ENCODE results near the gene LEPROT. TPM values are rescaled to one million over a fixed set of nuclear protein-coding genes. Genes with fewer than 3 reads are reported as not detected.
"Not testable (repeated sequence)": the region's sequence is repeated elsewhere in the genome, so short reads cannot be mapped to it uniquely, and the experiment has no call there.

Gene LEPROT
- total RNA-seq, 4 donors from 2014 or later, result 25.0 to 34.2 (median 28.7) TPM

- TF ChIP-seq, protein P1, sequence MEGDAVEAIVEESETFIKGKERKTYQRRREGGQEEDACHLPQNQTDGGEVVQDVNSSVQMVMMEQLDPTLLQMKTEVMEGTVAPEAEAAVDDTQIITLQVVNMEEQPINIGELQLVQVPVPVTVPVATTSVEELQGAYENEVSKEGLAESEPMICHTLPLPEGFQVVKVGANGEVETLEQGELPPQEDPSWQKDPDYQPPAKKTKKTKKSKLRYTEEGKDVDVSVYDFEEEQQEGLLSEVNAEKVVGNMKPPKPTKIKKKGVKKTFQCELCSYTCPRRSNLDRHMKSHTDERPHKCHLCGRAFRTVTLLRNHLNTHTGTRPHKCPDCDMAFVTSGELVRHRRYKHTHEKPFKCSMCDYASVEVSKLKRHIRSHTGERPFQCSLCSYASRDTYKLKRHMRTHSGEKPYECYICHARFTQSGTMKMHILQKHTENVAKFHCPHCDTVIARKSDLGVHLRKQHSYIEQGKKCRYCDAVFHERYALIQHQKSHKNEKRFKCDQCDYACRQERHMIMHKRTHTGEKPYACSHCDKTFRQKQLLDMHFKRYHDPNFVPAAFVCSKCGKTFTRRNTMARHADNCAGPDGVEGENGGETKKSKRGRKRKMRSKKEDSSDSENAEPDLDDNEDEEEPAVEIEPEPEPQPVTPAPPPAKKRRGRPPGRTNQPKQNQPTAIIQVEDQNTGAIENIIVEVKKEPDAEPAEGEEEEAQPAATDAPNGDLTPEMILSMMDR (IDR thresholded peaks at IDR 0.05 in 4 of 5, conservative IDR thresholded peaks at IDR 0.05 in 1 of 5), result peak in 2 of 5 experiments; percentile 10 to 31
- TF ChIP-seq POLR2A (IDR thresholded peaks at IDR 0.05), result no peak
- Histone ChIP-seq H3K36me3 (no peaks in the 10 kb centered on the region), H3K27ac (no peak overlapping the region), H3K9me3 (no peaks in the 10 kb centered on the region), H3K4me1 (no peaks in the 10 kb centered on the region), H3K27me3 (no peaks in the 10 kb centered on the region), H3K4me3 (no peak overlapping the region)
- DNase-seq, result no peak
- intact Hi-C loops (cut with DNase I; ENCODE audit: low total_unique reads), result no loop called here
- no peak for ATAC-seq
- in situ Hi-C loops (cut with MboI; ENCODE audit: low sequenced_read_pairs in 4 of 4), result no loop called here
Observed at GRCh38 chr1:65459397-65459768, 38.9 kb downstream of the LEPROT start.

DNA sequence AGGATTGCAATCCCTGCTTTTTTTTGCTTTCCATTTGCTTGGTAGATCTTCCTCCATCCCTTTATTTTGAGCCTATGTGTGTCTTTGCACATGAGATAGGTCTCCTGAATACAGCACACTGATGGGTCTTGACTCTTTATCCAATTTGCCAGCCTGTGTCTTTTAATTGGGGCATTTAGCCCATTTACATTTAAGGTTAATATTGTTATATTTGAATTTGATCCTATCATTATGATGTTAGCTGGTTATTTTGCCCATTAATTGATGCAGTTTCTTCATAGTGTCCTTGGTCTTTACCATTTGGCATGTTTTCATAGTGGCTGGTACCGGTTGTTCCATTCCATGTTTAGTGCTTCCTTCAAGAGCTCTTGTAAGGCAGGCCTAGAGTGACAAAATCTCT, 45.4 kb downstream of the LEPROT start:
- H3K9me3 ChIP-seq; H3K27ac ChIP-seq; H3K27me3 ChIP-seq; intact Hi-C loops (cut with DNase I; ENCODE audit: low total_unique reads); in situ Hi-C loops (cut with MboI; ENCODE audit: low sequenced_read_pairs in 4 of 4); H3K4me1 ChIP-seq; ATAC-seq; H3K4me3 ChIP-seq; H3K36me3 ChIP-seq; DNase-seq: not testable (repeated sequence)

- no peaks in the 10 kb centered on the region for H3K9me3 ChIP-seq
- H3K27ac ChIP-seq, result no peak overlapping the region
- H3K27me3 ChIP-seq, result no peaks in the 10 kb centered on the region
- DNase-seq (no peak), ATAC-seq (no peak)
- in situ Hi-C loops (cut with MboI; ENCODE audit: low sequenced_read_pairs in 4 of 4), result no loop called here
- H3K4me1 ChIP-seq, result peaks cover 14% of the 10 kb centered on the region in 2 donors
- no peak for TF ChIP-seq POLR2A (IDR thresholded peaks at IDR 0.05)
- TF ChIP-seq, protein P1 (IDR thresholded peaks at IDR 0.05 in 4 of 5, conservative IDR thresholded peaks at IDR 0.05 in 1 of 5), result no peak
- intact Hi-C loops (cut with DNase I; ENCODE audit: low total_unique reads), result no loop called here
- H3K36me3 ChIP-seq, result no peaks in the 10 kb centered on the region
- no peak overlapping the region for H3K4me3 ChIP-seq
Observed at GRCh38 chr1:65467536-65467935, 47.1 kb downstream of the LEPROT start.

GRCh38 chr1:65469126-65469888, 48.8 kb downstream of the LEPROT start:
- no peak overlapping the region for H3K4me3 ChIP-seq
- in situ Hi-C loops (cut with MboI; ENCODE audit: low sequenced_read_pairs in 4 of 4) (no loop called here), intact Hi-C loops (cut with DNase I; ENCODE audit: low total_unique reads) (no loop called here)
- no peaks in the 10 kb centered on the region for H3K27me3 ChIP-seq
- TF ChIP-seq POLR2A (IDR thresholded peaks at IDR 0.05), result no peak
- TF ChIP-seq, protein P1 (IDR thresholded peaks at IDR 0.05 in 4 of 5, conservative IDR thresholded peaks at IDR 0.05 in 1 of 5), result no peak
- H3K9me3 ChIP-seq, result no peaks in the 10 kb centered on the region
- ATAC-seq (no peak), DNase-seq (no peak)
- peaks cover 14% of the 10 kb centered on the region in 2 donors for H3K4me1 ChIP-seq
- H3K36me3 ChIP-seq, result no peaks in the 10 kb centered on the region
- H3K27ac ChIP-seq, result peak overlapping the region; percentile 0 to 52 (median 30)

- intact Hi-C loops (cut with DNase I; ENCODE audit: low total_unique reads) (no loop called here), in situ Hi-C loops (cut with MboI; ENCODE audit: low sequenced_read_pairs in 4 of 4) (no loop called here)
- peaks cover 14% of the 10 kb centered on the region in 2 donors for H3K4me1 ChIP-seq
- H3K27ac ChIP-seq, result peak overlapping the region; percentile 0 to 52 (median 36)
- ATAC-seq (no peak), DNase-seq (no peak)
- no peak overlapping the region for H3K4me3 ChIP-seq
- no peaks in the 10 kb centered on the region for H3K36me3 ChIP-seq
- H3K27me3 ChIP-seq, result no peaks in the 10 kb centered on the region
- no peaks in the 10 kb centered on the region for H3K9me3 ChIP-seq
- TF ChIP-seq POLR2A (IDR thresholded peaks at IDR 0.05), result no peak
- TF ChIP-seq, protein P1 (IDR thresholded peaks at IDR 0.05 in 4 of 5, conservative IDR thresholded peaks at IDR 0.05 in 1 of 5), result no peak
Observed at GRCh38 chr1:65469889-65470340, 49.4 kb downstream of the LEPROT start.
